Activated naive CD4-positive, alpha-beta T cell treated with Interleukin-2 at 50 U/mL for 16 hours (primary cell): ENCODE measurements around the gene IFT20.

ENCODE experiments used
- DNase-seq: peaks from one replicate; pipeline ENCODE4 v3.0.0-alpha.2; 2020

The IFT20 gene

DNA sequence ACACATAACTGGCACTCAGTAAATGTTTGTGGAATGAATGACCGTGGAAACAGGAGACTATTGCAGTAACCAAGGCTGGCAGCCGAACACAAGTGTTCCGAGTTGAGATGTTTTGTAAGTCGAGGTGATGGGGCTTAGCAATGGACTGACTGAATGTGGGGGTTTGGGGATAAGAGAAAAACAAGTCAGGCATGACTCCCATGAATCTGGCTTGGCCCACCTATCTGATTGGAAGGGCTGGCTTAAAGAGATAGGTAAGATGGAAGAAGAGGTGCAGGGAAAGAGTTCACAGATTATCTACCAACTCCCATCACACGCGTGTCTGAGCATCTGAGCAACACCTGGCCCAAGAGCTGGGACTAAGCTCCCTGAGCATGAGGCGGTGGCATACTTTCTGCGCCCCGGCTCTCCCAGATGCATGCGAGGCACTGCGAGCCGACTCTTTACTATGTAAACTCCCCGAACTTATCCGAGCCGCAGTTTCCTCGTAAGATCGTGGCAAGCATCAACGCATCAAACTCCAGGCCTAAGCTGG is 539 bp downstream of the IFT20 start:
- no peak for DNase-seq

DNA sequence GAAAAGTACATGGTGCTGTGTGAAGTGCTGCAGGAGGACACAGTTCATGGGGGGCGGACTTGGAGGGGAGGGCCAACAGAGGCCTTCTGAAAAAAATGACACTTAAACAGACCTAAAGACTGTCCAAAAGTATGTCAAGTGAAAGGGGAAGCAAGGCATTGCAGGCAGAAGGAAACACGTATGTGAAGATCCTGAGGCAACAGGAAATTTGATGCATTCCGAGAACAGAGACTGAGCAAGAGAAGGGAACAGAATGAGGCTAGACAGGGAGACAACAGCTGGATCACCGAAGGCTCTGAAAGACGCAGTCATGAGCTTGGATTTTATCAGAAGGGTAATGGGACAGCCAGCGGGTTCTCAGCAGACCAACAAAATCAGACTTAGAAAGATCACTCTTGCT is 1.1 kb downstream of the IFT20 start:
- DNase-seq: no peak

DNA sequence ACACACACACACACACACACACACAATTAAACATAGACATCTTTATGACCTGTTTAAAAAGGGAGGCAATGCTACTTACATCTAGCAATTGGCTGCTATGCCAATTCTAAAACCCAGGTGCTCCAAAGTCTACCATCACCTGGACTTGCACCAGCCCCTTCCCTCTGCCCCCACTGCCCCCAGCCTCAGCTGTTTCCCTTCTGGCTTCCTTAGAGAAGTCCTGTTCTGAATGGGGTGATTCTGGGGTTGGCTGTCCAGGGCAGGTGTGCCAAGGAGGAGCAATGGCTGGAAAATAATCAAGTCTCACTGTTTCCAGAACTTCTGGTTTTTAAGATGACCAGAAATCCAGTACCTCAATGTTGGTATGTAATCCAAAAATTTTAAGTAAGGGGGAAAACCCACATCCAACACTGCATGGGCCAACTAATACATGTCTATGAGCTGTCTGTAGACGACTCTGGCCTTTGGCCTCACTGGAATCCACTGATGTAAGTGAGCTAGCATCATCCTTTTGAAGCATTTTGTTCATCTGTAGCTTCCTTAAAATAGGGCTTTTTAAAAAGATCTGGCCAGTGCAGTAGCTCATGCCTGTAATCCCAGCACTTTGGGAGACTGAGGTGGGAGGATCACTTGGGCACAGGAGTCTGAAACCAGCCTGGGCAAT is 2.1 kb downstream of the IFT20 start:
- DNase-seq: no peak

DNA sequence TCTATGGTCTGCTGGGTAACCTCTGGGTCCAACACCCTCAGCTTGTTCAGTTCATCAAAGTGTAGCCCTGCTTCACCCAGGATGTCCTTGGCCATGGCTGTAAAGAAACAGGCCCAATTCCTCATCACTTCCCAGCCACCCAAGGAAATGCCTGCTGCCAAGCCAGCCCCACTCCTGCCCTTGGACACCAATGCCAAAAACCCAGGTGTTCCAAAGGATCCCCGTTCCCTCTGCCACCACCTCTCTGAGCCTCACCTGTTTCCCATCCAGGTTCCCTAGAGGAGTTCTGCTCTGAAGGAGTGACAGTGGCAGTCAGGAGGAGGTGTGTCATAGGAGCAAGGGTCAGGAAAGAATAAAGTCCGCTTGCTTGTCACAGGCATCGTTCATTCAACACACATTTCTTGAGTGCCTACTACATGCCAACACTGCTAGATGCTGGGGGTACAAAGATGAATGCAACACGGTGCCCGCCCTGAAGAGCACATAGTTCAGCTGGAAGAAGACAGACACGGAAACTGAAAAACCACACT is 3.3 kb downstream of the IFT20 start:
- DNase-seq: no peak

DNA sequence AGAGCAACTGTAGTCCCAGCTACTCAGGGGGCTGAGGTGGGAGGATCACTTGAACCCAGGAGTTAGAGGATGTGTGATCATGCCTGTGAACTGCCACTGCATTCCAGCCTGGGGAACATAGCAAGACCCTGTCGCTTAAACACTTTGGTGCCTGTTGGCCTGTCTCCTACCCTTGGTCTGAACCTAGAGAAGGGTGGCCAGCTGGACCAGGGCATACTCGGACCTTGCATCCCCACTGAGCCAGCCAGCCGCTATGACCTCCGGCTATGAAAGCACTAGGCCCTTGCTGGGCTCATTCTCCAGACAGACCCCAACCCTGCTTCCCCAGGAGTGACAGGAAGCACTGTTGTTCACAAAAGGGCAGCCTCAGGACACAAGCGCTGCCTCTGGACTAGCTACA is 4.6 kb downstream of the IFT20 start:
- no peak for DNase-seq

DNA sequence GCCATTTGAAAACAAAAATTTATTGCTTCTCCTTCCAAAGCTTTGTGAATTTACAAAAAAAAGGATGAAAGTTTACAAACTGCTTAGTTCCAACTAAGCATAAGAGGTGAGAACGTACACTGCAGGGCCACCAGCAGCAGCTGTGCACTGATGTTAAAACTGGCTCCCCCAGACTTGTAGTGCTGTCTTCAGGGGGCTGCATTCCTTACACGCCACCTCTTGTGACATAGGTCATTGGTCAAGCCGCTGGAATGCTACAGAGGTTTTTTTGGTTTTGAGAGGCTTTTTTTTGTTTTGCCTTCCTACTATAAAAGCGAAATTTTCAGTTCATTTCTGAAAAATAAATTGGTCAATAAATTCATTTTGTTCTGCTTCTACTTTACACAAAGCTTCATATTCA is 6.9 kb downstream of the IFT20 start:
- DNase-seq: no peak

DNA sequence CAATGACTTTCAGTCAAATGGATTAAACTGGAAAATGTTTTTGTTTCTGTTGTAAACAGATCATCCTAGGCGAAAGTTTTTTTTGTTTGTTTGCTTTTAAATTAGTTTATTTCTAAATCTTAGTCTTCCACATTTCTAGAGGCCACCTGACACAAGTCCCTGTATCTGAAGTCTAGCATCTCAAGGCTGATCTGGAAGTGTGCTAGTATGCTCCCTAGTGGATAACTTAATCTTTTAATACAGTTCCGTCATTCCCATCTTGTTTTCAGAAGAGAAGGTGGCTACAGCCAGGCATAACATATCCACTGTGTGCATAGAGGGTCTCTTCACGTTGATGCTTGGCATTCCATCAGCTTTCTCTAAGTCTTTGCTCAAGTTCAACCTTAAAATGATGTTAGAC is 7.6 kb downstream of the IFT20 start:
- no peak for DNase-seq

DNA sequence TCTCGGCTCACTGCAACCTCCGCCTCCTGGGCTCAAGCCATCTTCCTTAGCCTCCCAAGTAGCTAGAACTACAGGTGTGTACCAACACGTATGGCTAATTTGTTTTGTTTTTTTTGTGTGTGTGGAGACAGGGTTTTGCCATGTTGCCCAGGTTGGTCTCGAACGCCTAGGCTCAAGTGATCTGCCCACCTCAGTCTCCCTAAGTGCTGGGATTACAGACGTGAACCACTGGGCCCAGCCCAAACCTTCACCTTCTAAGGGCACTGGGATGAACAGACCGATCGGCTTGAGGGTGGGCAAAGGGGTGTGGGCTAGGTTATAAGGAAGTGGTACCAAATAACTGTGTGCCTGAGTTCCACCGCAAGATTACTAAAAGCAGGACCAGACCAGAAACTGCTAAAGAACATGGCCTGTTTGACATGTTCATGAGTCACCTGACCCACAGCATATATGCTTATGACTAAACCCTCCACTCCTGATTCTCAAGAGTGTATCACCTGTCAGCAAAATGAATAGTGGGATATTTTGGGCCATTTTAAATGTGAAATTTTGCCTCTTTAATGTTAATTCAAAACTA is 8.2 kb downstream of the IFT20 start:
- DNase-seq: peak; percentile 21

DNA sequence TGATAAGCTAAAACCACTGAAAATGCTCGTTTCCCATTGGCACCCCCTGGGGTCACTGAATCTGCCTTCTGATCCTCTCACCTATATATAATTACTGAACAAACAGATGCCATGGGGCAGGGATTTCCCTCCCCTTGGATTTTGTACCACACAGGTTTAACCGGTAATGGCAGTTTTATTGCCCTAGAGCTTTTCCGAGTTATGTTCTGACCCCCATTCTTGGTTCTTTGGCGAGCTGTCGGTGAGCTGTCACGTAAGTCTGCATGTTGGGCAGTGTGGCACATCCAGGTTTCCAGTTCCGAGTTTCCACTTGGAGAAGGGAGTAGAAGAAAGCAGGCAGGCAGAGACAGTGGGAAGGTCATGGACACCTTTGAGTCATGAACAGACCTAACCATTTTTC is 9.2 kb downstream of the IFT20 start:
- DNase-seq: no peak

DNA sequence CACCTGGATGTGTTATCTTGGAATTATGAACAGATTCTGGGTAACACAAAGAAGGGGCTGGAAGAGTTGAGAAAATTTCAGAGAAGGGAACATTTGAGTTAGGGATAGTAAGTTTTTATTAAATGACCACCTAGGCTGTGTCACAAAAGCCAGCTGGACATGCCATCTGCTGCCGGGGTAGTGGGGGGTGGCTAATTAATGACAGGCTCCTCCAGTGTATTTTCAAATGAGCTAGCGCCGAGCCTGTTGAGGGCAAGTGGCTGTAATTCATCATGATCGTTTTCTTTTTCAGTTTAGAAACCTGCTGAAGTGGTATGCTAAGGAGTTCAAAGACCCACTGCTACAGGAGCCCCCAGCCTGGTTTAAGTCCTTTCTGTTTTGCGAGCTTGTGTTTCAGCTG is 10.1 kb downstream of the IFT20 start:
- DNase-seq: no peak

DNA sequence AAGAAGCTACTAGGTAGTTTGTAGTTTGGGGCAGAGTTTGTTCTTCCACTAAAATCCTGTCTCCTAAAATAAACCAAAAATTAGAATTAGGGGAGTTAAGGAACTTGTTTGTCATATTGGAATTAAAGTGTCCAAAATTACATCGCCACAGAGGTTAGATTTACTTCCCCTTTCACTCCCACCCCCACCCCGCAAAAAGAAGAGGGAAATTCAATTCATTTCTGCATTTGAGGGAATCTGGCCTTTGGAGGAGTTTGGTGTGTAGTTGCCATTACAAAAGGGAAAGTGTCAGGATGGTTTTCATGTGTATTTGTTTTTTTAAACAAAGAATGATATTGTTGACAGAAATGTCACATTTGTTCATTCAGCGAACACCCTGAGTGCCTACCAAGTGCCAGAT is 10.5 kb downstream of the IFT20 start:
- DNase-seq: no peak

DNA sequence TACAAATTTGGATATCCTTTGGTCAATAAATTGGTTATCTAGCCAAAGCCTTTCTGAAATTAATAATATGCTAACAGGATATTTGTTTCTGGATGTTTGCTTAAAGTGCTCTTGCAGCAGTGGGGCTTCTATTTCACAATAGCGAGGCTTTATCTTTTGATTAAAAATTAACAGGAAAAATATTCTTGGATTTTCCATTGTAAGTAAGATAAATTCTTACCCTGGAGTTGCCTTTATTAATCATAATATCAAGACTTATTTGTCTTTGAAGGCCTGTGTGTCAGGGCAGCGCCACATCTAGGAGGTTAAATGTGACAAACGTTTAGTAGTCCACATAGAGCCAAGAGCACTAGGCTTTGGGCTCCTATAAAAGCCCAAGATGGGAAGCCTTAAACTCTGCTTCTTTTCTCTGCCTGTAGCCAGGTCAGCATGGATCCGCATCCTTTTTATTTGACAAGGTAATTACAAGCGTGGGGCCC is 11.0 kb downstream of the IFT20 start:
- no peak for DNase-seq

DNA sequence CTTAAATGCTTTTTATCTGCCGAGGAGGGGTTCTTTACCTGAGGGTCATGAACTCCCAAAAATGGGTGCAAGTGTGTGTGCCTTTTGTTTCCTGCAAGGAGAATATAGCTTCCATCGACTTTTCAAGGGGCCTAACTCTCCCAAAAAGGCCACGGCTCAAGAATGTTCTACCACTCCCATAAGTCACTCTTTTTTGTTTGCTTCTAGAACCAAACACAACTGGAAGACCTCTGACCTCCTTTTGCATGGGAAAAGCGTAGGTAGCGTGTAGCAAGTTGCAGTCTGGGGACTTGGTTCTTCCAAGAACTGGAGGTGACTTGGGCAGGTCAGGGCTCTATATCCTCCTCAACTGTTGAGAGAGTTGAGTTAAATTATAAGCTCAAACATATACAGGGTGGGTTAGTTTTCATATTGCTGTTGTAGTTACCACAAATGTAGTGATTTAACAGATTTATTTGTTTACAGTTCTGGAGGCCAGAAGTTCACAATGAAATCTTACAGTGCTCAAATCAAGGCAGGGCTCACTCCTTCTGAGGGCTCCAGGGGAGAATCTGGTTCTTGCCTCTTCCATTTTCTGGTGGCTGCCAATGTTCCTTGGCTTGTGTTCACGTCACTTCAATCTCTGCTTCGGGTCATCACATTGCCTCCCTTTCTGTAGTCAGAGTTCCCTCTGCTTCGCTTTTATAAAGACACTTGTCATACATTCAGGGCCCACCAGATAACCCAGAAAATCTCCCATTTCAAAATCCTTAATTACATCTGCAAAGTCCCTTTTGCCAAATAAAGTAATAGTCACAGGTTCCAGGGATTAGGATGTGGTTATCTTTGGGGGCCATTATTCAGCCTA is 14.8 kb downstream of the IFT20 start:
- no peak for DNase-seq

DNA sequence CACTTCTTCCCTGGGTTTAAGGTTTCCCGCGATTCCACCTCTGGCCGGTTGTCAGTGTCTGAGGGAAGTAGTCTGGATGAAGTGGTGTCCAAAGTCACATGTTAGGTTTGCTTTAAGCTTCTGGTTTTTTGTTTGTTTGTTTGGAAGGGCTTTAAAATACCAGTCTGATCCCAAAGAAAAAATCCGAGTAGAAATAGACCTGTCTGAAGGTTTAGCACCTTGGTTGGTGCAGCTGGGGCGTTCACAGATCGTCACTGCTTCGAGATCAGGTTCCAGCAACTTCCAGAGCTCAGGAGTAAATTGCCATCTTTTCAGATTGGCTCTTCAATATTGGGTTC is 15.7 kb downstream of the IFT20 start:
- DNase-seq: no peak

DNA sequence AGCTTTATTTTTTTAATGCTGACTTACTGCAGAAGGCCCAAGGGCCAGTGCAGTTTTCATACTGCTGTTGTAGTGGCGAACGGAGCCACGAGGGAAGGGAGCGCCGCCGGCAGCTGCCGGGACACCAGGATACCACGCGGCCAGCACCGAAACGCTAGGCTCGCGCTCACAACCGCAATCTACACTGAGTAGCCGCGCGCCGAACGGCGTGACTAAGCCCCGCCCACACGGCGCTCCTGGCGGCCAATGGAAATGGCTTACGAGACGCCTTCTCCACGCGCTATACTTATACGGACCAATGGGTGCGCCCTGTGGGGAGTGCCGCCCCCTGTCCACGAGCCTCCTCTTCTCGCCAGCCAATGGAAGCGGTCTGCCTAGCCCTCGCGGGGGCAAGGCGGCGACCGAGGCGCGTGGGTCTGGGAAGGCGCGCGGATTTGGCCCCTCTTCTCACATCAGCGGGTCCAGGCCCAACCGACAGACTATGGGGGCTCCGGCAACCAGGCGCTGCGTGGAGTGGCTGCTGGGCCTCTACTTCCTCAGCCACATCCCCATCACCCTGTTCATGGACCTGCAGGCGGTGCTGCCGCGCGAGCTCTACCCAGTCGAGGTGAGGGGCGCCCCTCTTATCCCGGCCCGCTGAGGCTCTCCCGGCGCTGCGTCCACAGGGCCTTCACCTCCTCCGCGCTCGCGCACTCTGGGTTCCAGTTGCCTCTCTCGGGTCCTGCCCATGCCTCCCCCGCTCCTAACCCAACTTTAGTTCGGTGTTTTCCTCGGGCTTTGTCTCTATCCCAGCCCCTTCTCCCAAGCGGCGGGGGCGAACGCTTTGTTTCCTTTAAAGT is 16.3 kb downstream of the IFT20 start, which contains the start of gene TMEM97:
Gene TMEM97 (plus strand): TSS at position 442 of the 839 bp plus-strand sequence. CDS start 40 bp downstream, at position 482.
- DNase-seq: peak; percentile 97

DNA sequence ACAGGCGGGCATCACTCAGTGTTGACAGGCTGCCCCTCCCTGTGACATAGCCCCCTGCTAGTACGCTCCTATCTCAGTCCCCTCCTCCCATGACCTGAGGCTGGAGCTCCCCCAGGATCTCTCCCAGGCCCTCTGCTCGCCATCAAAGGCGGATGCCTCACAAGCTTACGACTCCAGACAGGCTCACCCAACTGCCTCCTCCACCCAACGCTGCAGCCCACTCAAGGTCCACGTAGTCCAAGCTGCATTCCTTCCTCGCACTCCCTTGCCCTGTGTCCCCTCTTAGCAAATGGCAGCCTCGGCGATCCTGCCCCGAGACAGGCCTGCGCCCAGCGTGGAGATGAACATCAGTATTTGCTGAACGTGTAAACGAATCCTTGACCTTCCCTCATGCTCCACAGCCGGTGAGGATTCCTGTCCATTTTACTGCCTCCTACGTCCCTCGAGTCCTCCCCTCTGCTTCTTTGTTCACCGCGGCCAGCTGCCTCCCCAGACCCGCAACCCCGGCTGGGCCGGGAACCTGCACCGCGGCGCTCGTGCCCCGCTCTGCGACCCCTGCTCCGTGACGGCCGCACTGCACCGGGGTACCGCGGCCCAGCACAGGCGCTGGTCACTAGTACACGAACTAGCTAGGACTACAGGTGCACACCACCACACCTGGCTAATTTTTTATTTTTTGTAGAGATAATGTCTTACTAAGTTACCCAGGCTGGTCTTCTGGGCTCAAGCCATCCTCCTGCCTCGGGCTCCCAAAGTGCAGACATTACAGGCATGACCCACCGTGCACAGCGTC is 17.1 kb downstream of the IFT20 start:
- DNase-seq: no peak

DNA sequence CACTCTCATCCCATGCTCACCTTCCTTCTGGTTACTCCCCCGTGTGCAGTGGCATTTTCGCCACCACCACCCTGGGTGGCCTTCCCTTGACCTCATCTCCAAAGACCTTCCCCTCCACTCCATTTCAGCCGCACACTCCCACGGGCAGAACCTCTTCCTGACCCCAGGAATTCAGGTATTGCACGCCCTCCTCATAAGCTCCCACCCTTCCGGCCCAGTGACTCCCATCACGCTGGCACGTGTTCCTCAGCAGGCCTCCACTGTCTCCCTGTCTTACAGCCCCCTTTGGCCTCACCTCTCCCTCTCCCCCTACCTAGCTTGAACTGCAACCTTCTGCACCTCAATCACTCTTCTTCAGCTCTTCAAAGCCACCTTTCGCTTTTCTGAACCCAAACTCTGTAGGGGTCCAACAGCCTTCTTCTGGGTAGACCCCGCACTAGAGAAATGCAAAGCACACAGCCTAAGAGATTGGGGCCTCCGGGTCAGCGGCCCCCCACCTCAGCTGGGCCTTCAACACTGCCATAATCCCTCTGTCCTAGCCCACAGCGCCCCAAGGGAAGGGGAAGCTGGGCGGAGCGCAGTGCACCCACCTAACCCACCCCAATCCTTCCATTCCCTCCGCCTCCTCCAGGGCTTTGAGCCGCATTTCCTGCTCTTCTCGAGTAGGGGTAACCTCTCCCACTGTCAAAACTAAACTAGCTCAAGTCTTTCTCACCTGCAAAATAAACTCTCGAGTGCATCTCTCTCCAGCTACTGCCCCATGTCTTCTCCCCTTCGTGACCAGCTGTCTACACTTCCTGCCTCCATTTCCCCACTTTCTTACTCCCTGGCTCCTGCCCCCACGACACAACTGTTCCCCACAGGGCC is 17.9 kb downstream of the IFT20 start:
- DNase-seq: no peak

DNA sequence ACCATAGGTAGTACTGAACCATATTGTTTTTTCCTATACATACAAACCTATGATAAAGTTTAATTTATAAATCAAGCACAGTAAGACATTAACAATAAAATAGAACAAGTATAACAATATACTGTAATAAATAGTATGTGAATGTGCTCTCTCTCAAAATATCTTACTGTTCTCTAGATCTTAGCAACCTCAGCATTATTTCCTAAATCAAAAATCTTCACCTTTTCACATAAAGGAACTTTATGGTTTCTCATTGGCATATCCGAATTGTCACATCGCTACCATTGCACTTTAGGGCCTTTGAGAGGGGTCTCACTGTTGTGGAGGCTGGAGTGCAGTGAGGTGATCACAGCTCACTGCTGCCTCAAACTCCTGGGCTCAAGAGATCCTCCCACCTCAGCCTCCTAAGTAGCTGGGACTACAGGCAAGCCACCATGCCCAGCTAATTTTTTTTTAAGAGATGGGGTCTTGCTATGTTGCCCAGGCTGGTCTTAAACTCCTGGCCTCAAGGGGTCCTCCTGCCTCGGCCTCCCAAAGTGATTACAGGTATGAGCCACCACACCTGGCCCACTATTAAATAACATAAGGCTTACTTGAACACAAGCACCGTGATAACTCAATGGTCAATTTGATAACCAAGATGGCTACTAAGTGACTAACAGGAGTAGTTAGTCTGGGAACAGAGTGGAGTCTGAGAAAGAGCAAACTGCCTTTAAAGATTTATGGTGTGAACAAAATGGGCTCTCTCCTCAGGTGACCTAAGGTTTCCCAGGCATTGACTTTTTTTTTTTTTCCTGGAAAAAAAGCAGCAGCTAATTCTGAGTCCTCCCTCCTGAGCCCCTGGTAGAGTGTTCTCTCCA is 19.2 kb downstream of the IFT20 start:
- DNase-seq: no peak

DNA sequence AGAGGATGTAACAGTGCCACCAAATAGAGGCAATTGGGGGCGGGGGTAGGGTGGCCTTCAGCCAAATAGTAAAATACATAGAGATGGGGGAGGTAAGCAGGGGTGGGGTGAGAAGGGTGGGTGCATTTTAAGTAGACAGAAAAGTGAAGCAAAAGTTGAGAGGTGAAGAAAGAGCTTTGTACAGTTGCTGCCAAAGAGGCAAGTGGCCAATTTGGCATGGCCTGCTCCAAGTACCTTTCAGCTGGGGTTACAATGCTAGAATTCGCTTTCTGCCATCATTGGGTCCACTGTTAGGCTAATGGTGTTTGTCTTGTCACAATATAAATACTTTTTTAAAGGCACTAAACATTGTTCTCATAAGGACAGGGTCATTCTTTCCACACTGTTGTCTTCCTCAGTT is 21.4 kb downstream of the IFT20 start:
- no peak for DNase-seq

DNA sequence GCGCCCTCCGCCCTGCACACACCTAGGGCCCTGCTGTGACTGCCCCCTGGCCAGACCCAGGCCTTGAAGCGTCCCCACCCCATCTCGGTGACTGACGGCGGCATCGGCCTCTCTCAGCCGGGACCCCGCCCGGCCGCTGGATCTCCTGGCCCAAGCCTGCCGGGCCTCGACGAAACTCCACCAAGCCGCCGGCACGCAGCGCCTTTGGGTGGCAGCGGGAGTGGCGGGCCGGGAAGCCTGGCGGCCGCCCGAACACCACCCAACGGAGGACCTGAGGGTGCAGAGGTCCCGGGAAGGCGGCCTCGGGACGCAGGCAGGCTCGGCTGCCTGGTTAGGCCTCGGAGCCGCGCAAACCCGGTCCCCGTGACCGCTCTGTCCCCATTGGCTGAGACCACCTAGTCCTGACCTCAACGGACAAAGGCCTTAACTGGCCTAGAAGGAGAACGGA is 28.3 kb downstream of the IFT20 start:
- DNase-seq: no peak
